Panc1 (cell line): Measurements from ENCODE around the gene TSHZ2. TPM values are rescaled to one million over a fixed set of nuclear protein-coding genes. Genes with fewer than 3 reads are reported as not detected.

Source experiments
- ATAC-seq: fragments of 200-7000 bp; cut with Tn5 transposase; 2 replicates; pipeline ENCODE4 v1.9.1; 2020; ENCODE audit warnings: mild to moderate bottlenecking, moderate library complexity
- BruUV-seq: library from RNA; stranded (reverse); fragments of 400-500 nt; replicated peaks from 2 replicates; lab custom pipeline; 2021; lab: Mats Ljungman, UMichigan
- CTCF ChIA-PET: fragments of 300-600 bp; sonication (Branson Sonifier 250); formaldehyde crosslinking; loops from one replicate; lab custom pipeline; 2022; ENCODE audit warnings: antibody characterized with exemption; lab: Charles Lee
- POLR2A ChIA-PET: fragments of 300-600 bp; sonication (Branson Sonifier 250); formaldehyde crosslinking; loops from one replicate; lab custom pipeline; 2022; ENCODE audit warnings: antibody characterized with exemption; lab: Charles Lee
- DNase-seq: peaks from one replicate; pipeline ENCODE4 v3.0.0-alpha.2; 2010; ENCODE audit warnings: low read depth, low spot score
- H3K27ac ChIP-seq: 2 replicates; pipeline ENCODE4 v1.5.1; 2011; ENCODE audit warnings: mild to moderate bottlenecking, low read length, inconsistent platforms
- H3K27me3 ChIP-seq: fragments of 200-500 bp; sonication (Bioruptor generic); 2 replicates; pipeline ENCODE4 v1.6.0; 2014; ENCODE audit warnings: low read length, inconsistent platforms; ENCODE audit not compliant: control insufficient read depth, insufficient read depth
- H3K36me3 ChIP-seq: fragments of 200-500 bp; sonication (Bioruptor generic); 2 replicates; pipeline ENCODE4 v1.5.1; 2014; ENCODE audit warnings: inconsistent platforms, mild to moderate bottlenecking, low read length, moderate library complexity; ENCODE audit not compliant: control insufficient read depth, insufficient read depth
- H3K4me1 ChIP-seq: 2 replicates; pipeline ENCODE4 v1.5.1; 2011; ENCODE audit warnings: inconsistent platforms, mild to moderate bottlenecking, low read length, moderate library complexity; ENCODE audit not compliant: control insufficient read depth, insufficient read depth
- H3K4me3 ChIP-seq, 2 experiments: 2 replicates each; pipeline ENCODE4 v1.5.1; 2011 to 2012; ENCODE audit warnings: low read depth in 2 of 2, low read length in 2 of 2, mild to moderate bottlenecking in 2 of 2, inconsistent platforms in 1 of 2, moderate library complexity in 1 of 2
- H3K9me3 ChIP-seq: fragments of 200-500 bp; sonication (Bioruptor generic); 2 replicates; pipeline ENCODE4 v1.5.1; 2014; ENCODE audit warnings: low read depth, mild to moderate bottlenecking, inconsistent platforms, low read length, moderate library complexity; ENCODE audit not compliant: control insufficient read depth, insufficient read depth
- POLR2AphosphoS5 ChIP-seq: IDR thresholded peaks from 2 replicates; pipeline ENCODE4 v1.6.1; 2012; ENCODE audit warnings: mild to moderate bottlenecking, low read depth, low read length, moderate library complexity
- REST ChIP-seq, 2 experiments: IDR thresholded peaks; 2 replicates each; pipeline ENCODE4 v1.6.1; 2011 to 2012; ENCODE audit warnings: low read depth in 2 of 2, control low read depth in 1 of 2, low read length in 1 of 2, mild to moderate bottlenecking in 1 of 2, moderate library complexity in 1 of 2; ENCODE audit not compliant: insufficient read depth in 1 of 2
- SIN3A ChIP-seq: IDR thresholded peaks from 2 replicates; pipeline ENCODE4 v1.6.1; 2012; ENCODE audit warnings: low read depth, mild to moderate bottlenecking, low read length, moderate library complexity, borderline replicate concordance; ENCODE audit not compliant: insufficient read depth
- TCF7L2 ChIP-seq: IDR thresholded peaks from 2 replicates; pipeline ENCODE4 v1.6.1; 2011; ENCODE audit warnings: mild to moderate bottlenecking, low read depth, low read length, inconsistent platforms
- in situ Hi-C: cut with HindIII; loops from 2 replicates; pipeline ENCODE4 v1.10.0; 2016; ENCODE audit warnings: low sequenced_read_pairs, low pct_unique_long_range_greater_than_20kb
- intact Hi-C: fragments of 100-400 bp; cut with micrococcal nuclease; formaldehyde crosslinking; loops from one replicate; pipeline ENCODE4 v1.10.0; 2022; ENCODE audit not compliant: unreplicated experiment
- total RNA-seq: library from RNA; stranded (reverse); gene quantifications from one replicate; pipeline ENCODE4 v1.2.1, GENCODE V29; 2021; ENCODE audit not compliant: unreplicated experiment
- TF ChIP-seq, protein P1 (sequence below): fragments of 450-650 bp; IDR thresholded peaks from 2 replicates; pipeline ENCODE4 v1.5.1; 2017; ENCODE audit warnings: mild to moderate bottlenecking

The TSHZ2 gene
- total RNA-seq, 1 experiment from 2014 or later: 0.36 TPM

DNA sequence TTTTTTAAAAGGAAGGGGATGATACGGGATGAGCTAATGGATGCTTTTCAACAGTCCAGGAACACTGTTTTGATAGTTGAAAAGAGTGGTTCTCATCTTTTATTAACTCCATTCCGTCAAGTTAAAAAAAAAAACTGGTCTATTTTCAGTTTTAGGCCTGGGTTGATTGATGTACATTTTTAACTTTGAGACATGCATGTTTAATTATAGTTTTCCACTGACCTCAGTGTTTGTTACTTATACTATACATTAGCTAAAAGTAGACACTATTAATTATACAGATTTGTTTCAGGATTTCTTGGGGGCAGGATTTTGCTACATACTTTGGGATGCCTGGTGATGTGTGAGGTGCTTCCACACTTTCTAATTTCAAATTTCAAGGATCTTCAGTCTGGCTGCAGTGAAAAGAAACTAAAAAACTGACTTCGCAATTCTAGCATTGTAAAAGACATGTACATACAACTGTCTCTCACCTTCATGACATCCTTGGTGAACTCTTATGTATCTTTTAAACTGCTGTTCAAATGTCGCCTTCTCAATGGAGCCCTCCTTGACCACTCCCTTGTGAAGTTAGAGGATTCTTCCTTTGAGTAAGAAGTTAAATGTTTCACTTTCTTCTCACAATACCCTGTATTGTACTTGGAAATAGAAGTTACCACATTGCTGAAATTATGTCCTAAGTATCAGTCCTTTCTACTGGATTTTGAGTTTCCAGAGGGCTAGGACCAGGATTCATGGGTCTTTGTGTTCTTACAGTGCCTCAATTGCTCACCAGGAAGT is 101.7 kb downstream of the TSHZ2 start:
- Histone ChIP-seq H3K36me3 (no peaks in the 10 kb centered on the region), H3K9me3 (no peaks in the 10 kb centered on the region), H3K4me3 (no peak overlapping the region), H3K27me3 (peaks cover 8% of the 10 kb centered on the region), H3K4me1 (no peaks in the 10 kb centered on the region), H3K27ac (no peak overlapping the region)
- DNase-seq (no peak), ATAC-seq (no peak)
- in situ Hi-C loops: no loop called here
- no TSS peak for BruUV-seq
- TF ChIP-seq TCF7L2 (no peak), SIN3A (no peak), POLR2AphosphoS5 (no peak), REST (IDR thresholded peaks at IDR 0.05; ENCODE audit: insufficient read depth in 1 of 2, low read depth in 2 of 2, low read length in 1 of 2) (no peak)
- TF ChIP-seq, protein P1, sequence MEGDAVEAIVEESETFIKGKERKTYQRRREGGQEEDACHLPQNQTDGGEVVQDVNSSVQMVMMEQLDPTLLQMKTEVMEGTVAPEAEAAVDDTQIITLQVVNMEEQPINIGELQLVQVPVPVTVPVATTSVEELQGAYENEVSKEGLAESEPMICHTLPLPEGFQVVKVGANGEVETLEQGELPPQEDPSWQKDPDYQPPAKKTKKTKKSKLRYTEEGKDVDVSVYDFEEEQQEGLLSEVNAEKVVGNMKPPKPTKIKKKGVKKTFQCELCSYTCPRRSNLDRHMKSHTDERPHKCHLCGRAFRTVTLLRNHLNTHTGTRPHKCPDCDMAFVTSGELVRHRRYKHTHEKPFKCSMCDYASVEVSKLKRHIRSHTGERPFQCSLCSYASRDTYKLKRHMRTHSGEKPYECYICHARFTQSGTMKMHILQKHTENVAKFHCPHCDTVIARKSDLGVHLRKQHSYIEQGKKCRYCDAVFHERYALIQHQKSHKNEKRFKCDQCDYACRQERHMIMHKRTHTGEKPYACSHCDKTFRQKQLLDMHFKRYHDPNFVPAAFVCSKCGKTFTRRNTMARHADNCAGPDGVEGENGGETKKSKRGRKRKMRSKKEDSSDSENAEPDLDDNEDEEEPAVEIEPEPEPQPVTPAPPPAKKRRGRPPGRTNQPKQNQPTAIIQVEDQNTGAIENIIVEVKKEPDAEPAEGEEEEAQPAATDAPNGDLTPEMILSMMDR: no peak
- intact Hi-C loops: no loop called here
- POLR2A ChIA-PET: no interaction called here
- CTCF ChIA-PET: no interaction called here

DNA sequence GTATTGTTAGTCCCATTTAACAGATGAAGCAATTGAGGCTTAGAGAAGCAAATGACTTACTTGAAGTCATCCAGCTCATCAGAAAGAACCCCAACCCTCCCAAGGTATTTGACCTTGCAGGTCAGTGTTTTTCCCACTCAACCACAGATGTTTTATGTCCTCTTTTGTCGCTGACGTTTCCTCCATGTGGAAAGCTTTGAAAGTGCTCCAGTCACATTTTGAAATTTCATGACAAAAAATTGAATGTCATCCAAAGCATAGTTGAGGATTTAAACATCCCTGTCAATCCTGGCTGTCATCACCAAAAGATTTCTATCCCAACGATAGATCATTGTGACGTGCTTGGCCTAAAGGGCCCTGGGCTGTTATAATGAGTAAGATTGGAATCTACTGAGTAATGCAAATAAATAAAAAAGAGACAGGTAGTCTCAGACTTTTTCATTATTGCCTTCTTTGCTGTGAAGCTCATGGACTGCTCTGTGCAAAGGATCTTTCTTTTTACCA is 102.7 kb downstream of the TSHZ2 start:
- H3K27me3 ChIP-seq: peaks cover 8% of the 10 kb centered on the region
- TF ChIP-seq SIN3A: no peak
- no peak for TF ChIP-seq REST (IDR thresholded peaks at IDR 0.05; ENCODE audit: insufficient read depth in 1 of 2, low read depth in 2 of 2, low read length in 1 of 2)
- no peak for TF ChIP-seq TCF7L2
- no peak for TF ChIP-seq POLR2AphosphoS5
- TF ChIP-seq, protein P1: no peak
- POLR2A ChIA-PET: no interaction called here
- H3K4me1 ChIP-seq: no peaks in the 10 kb centered on the region
- no TSS peak for BruUV-seq
- ATAC-seq (no peak), DNase-seq (no peak)
- intact Hi-C loops: no loop called here
- no peaks in the 10 kb centered on the region for H3K9me3 ChIP-seq
- in situ Hi-C loops: no loop called here
- H3K36me3 ChIP-seq: no peaks in the 10 kb centered on the region
- H3K4me3 ChIP-seq: no peak overlapping the region
- CTCF ChIA-PET: no interaction called here
- H3K27ac ChIP-seq: no peak overlapping the region
